H9 (cell line): Measurements from ENCODE around the gene VAPA. TPM values are rescaled to one million over a fixed set of nuclear protein-coding genes. Genes with fewer than 3 reads are reported as not detected.

Experiments
- DNase-seq: peaks from one replicate; pipeline ENCODE4 v3.0.0-alpha.2; 2017
- H2AFZ ChIP-seq: one replicate; pipeline ENCODE4 v1.6.1; 2013; ENCODE audit warnings: mild to moderate bottlenecking, low read length, control low read depth, moderate library complexity
- H2AK5ac ChIP-seq: 2 replicates; pipeline ENCODE4 v1.6.1; 2013; ENCODE audit warnings: low read length, control low read depth, mixed read lengths; ENCODE audit not compliant: insufficient read length
- H2BK120ac ChIP-seq: one replicate; pipeline ENCODE4 v1.6.1; 2013; ENCODE audit warnings: low read depth, mild to moderate bottlenecking, low read length, control low read depth, inconsistent platforms; ENCODE audit not compliant: poor library complexity, severe bottlenecking
- H2BK12ac ChIP-seq: 2 replicates; pipeline ENCODE4 v1.6.1; 2013; ENCODE audit warnings: low read length, control low read depth, mixed read lengths, low read depth; ENCODE audit not compliant: insufficient read length
- H2BK15ac ChIP-seq: 2 replicates; pipeline ENCODE4 v1.6.1; 2013; ENCODE audit warnings: low read depth, low read length, control low read depth
- H2BK20ac ChIP-seq: one replicate; pipeline ENCODE4 v1.6.1; 2013; ENCODE audit warnings: low read depth, mild to moderate bottlenecking, low read length, control low read depth, inconsistent platforms; ENCODE audit not compliant: poor library complexity, severe bottlenecking
- H2BK5ac ChIP-seq: 2 replicates; pipeline ENCODE4 v1.6.1; 2013; ENCODE audit warnings: low read length, control low read depth, mixed read lengths; ENCODE audit not compliant: insufficient read length
- H3K14ac ChIP-seq: 2 replicates; pipeline ENCODE4 v1.6.1; 2013; ENCODE audit warnings: low read length, control low read depth; ENCODE audit not compliant: insufficient read depth
- H3K18ac ChIP-seq: 2 replicates; pipeline ENCODE4 v1.6.1; 2013; ENCODE audit warnings: low read depth, mild to moderate bottlenecking, mixed read lengths, low read length, control low read depth; ENCODE audit not compliant: insufficient read length
- H3K23ac ChIP-seq: 2 replicates; pipeline ENCODE4 v1.6.1; 2013; ENCODE audit warnings: low read length, control low read depth, mixed read lengths, low read depth; ENCODE audit not compliant: insufficient read length
- H3K23me2 ChIP-seq: 2 replicates; pipeline ENCODE4 v1.6.1; 2013; ENCODE audit warnings: low read depth, mild to moderate bottlenecking, mixed read lengths, low read length, control low read depth; ENCODE audit not compliant: insufficient read length, poor library complexity, severe bottlenecking
- H3K27ac ChIP-seq: 2 replicates; pipeline ENCODE4 v1.5.1; 2013; ENCODE audit warnings: low read length, control low read depth, mixed read lengths, low read depth; ENCODE audit not compliant: insufficient read length
- H3K27me3 ChIP-seq: 2 replicates; pipeline ENCODE4 v1.6.1; 2013; ENCODE audit warnings: low read length, control low read depth, inconsistent platforms; ENCODE audit not compliant: insufficient read depth
- H3K4ac ChIP-seq: 2 replicates; pipeline ENCODE4 v1.6.1; 2013; ENCODE audit warnings: low read depth, mild to moderate bottlenecking, control low read depth, inconsistent platforms, low read length, moderate library complexity
- H3K4me1 ChIP-seq: 2 replicates; pipeline ENCODE4 v1.6.1; 2013; ENCODE audit warnings: low read length, control low read depth, inconsistent platforms; ENCODE audit not compliant: insufficient read depth
- H3K4me2 ChIP-seq: 2 replicates; pipeline ENCODE4 v1.6.1; 2013; ENCODE audit warnings: low read length, control low read depth, mixed read lengths; ENCODE audit not compliant: insufficient read length, insufficient read depth
- H3K56ac ChIP-seq: 2 replicates; pipeline ENCODE4 v1.6.1; 2013; ENCODE audit warnings: low read depth, mild to moderate bottlenecking, mixed read lengths, low read length, control low read depth; ENCODE audit not compliant: insufficient read length
- H3K79me1 ChIP-seq: 2 replicates; pipeline ENCODE4 v1.6.1; 2013; ENCODE audit warnings: low read depth, mild to moderate bottlenecking, moderate library complexity, low read length, control low read depth, inconsistent platforms; ENCODE audit not compliant: insufficient read depth, poor library complexity, severe bottlenecking
- H3K79me2 ChIP-seq: 2 replicates; pipeline ENCODE4 v1.6.1; 2013; ENCODE audit warnings: low read length, control low read depth, inconsistent platforms; ENCODE audit not compliant: insufficient read depth
- H3K9ac ChIP-seq: 2 replicates; pipeline ENCODE4 v1.6.1; 2013; ENCODE audit warnings: low read length, control low read depth, mixed read lengths; ENCODE audit not compliant: insufficient read length; ENCODE audit errors: extremely low read depth
- H3K9me3 ChIP-seq: one replicate; pipeline ENCODE4 v1.6.1; 2013; ENCODE audit warnings: low read depth, low read length, inconsistent platforms; ENCODE audit not compliant: control insufficient read depth
- H3T11ph ChIP-seq: one replicate; pipeline ENCODE4 v1.6.1; 2013; ENCODE audit warnings: mild to moderate bottlenecking, low read length, control low read depth, inconsistent platforms
- H4K20me1 ChIP-seq: one replicate; pipeline ENCODE4 v1.6.1; 2013; ENCODE audit not compliant: control insufficient read depth, insufficient read length, insufficient read depth
- H4K5ac ChIP-seq: 2 replicates; pipeline ENCODE4 v1.6.1; 2013; ENCODE audit warnings: low read depth, mild to moderate bottlenecking, mixed read lengths, low read length, control low read depth; ENCODE audit not compliant: insufficient read length
- H4K8ac ChIP-seq: replicated peaks from 2 replicates; pipeline ENCODE4 v1.6.1; 2013; ENCODE audit warnings: low read length, control low read depth, mixed read lengths, low read depth; ENCODE audit not compliant: insufficient read length
- H4K91ac ChIP-seq: 2 replicates; pipeline ENCODE4 v1.6.1; 2013; ENCODE audit warnings: low read depth, mild to moderate bottlenecking, moderate library complexity, mixed read lengths, low read length, control low read depth; ENCODE audit not compliant: insufficient read length
- H3K27ac Mint-ChIP-seq, 3 experiments: 2 replicates in 2 of 3; 3 replicates in 1 of 3; pipeline ENCODE4 v1.8.0; 2020 to 2021; ENCODE audit warnings: mixed read lengths in 3 of 3, mild to moderate bottlenecking in 1 of 3, moderate library complexity in 1 of 3
- H3K27me3 Mint-ChIP-seq: 2 replicates; pipeline ENCODE4 v1.8.0; 2021; ENCODE audit warnings: low read depth, mild to moderate bottlenecking, moderate library complexity, mixed read lengths
- H3K36me3 Mint-ChIP-seq, 3 experiments: 2 replicates in 2 of 3; 3 replicates in 1 of 3; pipeline ENCODE4 v1.8.0; 2020 to 2021; ENCODE audit warnings: low read depth in 3 of 3, mixed read lengths in 3 of 3; ENCODE audit not compliant: insufficient read depth in 1 of 3
- H3K4me1 Mint-ChIP-seq, 2 experiments: 2 replicates each; pipeline ENCODE4 v1.8.0; 2020; ENCODE audit warnings: mixed read lengths in 2 of 2
- H3K4me3 Mint-ChIP-seq, 2 experiments: 2 replicates in 1 of 2; 3 replicates in 1 of 2; pipeline ENCODE4 v1.8.0; 2020 to 2021; ENCODE audit warnings: mild to moderate bottlenecking in 2 of 2, mixed read lengths in 2 of 2, moderate library complexity in 1 of 2
- H3K9me3 Mint-ChIP-seq, 2 experiments: 2 replicates in 1 of 2; 3 replicates in 1 of 2; pipeline ENCODE4 v1.8.0; 2020; ENCODE audit warnings: mild to moderate bottlenecking in 2 of 2, mixed read lengths in 2 of 2, moderate library complexity in 1 of 2
- CTCF ChIP-seq: fragments of 200-600 bp; sonication (generic); conservative IDR thresholded peaks from 3 replicates; pipeline ENCODE4 v1.8.0; 2021; ENCODE audit warnings: antibody characterized with exemption, mild to moderate bottlenecking
- WGBS: extraction: QIAGEN DNeasy Blood & Tissue Kit; methylation state at CpG from one replicate; pipeline ENCODE4 v1.1.7; 2013; ENCODE audit warnings: missing lambda C conversion rate, low lambda C conversion rate, mixed read lengths; ENCODE audit not compliant: insufficient read length; ENCODE audit errors: extremely low coverage; 5-methylcytosine and 5-hydroxymethylcytosine counted together
- total RNA-seq: library from RNA; stranded (reverse); gene quantifications from 2 replicates; pipeline ENCODE4 v1.2.1, GENCODE V29; 2021

The VAPA gene
- total RNA-seq, 1 experiment from 2014 or later: 141 TPM

GRCh38 chr18:9987931-9988330 lies 74.1 kb downstream of the VAPA start:
- H3K4me3 Mint-ChIP-seq: no peak overlapping the region

More at GRCh38 chr18:9987931-9988330, 74.1 kb downstream of the VAPA start:
- H4K20me1 ChIP-seq: no peaks in the 10 kb centered on the region
- TF ChIP-seq CTCF: no peak
- no peak overlapping the region for H2AK5ac ChIP-seq
- DNase-seq: no peak
- no peaks in the 10 kb centered on the region for H3K27me3 ChIP-seq
- H3K79me1 ChIP-seq: no peaks in the 10 kb centered on the region
- 0 out of 2 replicates have a peak, but pooled peaks cover 1% of the 10 kb centered on the region for H3K79me2 ChIP-seq
- no peak overlapping the region for H2BK15ac ChIP-seq
- H3K18ac ChIP-seq: no peak overlapping the region
- H3K4me2 ChIP-seq: no peak overlapping the region
- no peak overlapping the region for H3K56ac ChIP-seq
- H4K8ac ChIP-seq: no peak overlapping the region
- H3K14ac ChIP-seq: no peak overlapping the region
- Mint-ChIP-seq H3K36me3 (peaks cover 0 to 3% (median 1%) of the 10 kb centered on the region in 3 experiments; a peak in 2 of 7 replicates), H3K27me3 (peaks cover 5% of the 10 kb centered on the region), H3K9me3 (peaks cover 2 to 5% of the 10 kb centered on the region in 2 experiments; a peak in 4 of 5 replicates), H3K4me1 (peaks cover 0 to 4% of the 10 kb centered on the region in 2 experiments; a peak in 1 of 4 replicates), H3K27ac (no peak overlapping the region)
- H3K23ac ChIP-seq: no peak overlapping the region
- H3K23me2 ChIP-seq: no peaks in the 10 kb centered on the region
- no peak overlapping the region for H3K9ac ChIP-seq
- WGBS: no CpG with 5 or more reads among the region's 12 CpGs
- no peak overlapping the region for H2BK20ac ChIP-seq
- H3K27ac ChIP-seq: no peak overlapping the region
- H3T11ph ChIP-seq: no peak overlapping the region
- H3K9me3 ChIP-seq: no peaks in the 10 kb centered on the region
- H4K91ac ChIP-seq: no peak overlapping the region
- H2AFZ ChIP-seq: no peak overlapping the region
- H3K4me1 ChIP-seq: no peaks in the 10 kb centered on the region
- H2BK12ac ChIP-seq: no peak overlapping the region
- no peak overlapping the region for H3K4ac ChIP-seq
- H4K5ac ChIP-seq: no peak overlapping the region
- no peak overlapping the region for H2BK5ac ChIP-seq
- H2BK120ac ChIP-seq: no peak overlapping the region
